HL-60/S4 treated with phorbol 12-myristate 13-acetate at 8.2 ng/mL for 4 days and 3 days (cell line): ENCODE data around the gene XDH.

ENCODE experiments used
- in situ Hi-C: fragments of 300-500 bp; cut with MboI; formaldehyde crosslinking; loops from 2 replicates; pipeline ENCODE4 v1.15.0; 2022; ENCODE audit warnings: low sequenced_read_pairs

Gene XDH

DNA sequence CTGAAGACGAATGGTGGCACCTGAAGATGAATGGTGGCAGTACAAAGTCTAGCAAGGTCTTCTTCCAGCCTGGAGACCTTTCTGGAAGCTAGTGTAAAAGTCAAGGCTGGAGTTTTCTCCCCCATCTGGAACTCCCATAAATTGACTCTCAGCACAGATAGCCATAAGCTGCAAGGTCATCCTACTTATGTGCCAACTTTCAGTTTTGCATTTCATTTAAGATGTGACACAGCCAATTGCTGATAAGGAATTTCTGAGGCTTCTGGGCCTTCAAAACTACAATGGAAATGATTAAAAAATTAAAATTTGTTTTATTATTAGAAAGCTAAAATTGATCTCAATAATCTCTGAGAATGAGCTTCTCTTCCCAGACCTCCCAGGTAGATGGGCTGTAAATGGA, 10.2 kb downstream of the XDH start:
- in situ Hi-C loops = no loop called here

DNA sequence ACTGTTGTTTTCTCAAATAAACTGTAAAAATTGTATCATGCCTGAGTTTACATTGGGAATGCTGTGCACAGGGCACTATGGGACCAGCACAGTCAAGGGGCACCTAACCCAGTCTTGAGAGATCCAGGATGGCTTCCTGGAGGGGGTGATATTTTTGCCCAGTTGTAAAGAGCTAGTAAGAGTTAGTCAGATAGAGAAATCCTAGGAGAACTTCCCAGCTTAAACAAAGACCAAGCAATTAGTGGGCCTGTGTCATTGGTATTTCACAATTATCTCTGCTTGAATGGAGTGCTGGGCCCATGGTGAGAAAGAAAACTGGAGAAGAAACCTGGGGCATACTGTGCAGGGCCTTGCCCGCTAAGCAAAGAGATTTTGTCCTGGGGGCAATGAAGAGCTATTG, 12.2 kb downstream of the XDH start:
- in situ Hi-C loops = no loop called here

DNA sequence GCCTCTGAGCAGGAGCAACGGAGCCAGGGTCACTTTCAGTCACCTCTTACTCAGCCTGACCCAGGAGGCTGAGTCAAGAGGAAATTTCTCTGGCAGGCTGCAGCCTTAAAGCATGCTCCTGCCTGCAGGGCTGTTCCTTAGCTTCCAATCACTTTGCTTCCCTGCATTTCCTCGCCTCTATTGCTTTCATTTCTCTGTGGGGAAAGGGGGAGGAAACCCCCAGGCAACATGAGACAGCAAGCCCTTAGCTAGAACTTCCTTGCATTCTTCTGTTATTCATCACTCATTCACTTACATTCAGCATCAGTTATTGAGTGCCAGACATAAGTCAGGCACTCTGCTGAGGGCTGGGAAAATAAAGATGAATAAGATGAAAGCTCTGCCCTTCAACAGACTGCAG, 13.0 kb downstream of the XDH start:
- in situ Hi-C loops = no loop called here

DNA sequence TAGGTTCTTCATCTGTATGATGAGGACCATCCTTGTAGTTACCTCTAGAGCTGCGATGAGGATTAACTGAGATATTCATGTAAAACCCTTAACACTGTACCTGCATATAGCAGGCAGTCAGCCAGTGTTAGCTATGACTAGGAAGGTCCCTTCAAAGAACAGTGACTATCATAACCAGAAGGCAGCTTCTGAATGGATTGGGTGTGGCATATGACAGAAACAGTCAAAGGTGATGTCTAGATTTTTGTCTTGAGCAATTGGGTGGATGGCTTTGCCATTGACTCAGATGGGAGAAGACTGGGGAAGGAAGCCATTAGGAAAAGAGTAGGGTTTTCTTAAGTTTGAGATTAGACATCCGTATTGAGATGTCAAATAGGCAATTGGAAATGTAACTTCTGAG, 15.7 kb downstream of the XDH start:
- in situ Hi-C loops = no loop called here

DNA sequence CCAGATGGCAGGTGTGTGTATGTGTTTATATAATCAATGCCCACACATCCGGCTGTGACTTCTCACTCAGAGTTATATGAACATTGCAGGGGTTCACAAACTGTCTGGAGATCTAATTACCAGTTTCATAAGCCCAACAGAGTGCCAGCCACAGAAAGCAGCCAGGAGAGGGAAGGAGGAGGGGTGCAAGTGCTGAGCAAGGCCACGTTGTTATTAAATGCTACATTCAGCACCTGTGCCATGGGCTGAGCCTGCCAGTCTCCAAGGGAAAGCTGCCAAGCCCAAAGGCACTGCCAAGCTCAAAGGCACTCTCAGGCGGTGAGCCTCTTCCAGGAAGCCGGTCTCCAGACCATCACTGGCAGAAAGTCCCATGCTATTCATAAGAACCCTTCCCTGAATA, 17.4 kb downstream of the XDH start:
- in situ Hi-C loops = no loop called here

DNA sequence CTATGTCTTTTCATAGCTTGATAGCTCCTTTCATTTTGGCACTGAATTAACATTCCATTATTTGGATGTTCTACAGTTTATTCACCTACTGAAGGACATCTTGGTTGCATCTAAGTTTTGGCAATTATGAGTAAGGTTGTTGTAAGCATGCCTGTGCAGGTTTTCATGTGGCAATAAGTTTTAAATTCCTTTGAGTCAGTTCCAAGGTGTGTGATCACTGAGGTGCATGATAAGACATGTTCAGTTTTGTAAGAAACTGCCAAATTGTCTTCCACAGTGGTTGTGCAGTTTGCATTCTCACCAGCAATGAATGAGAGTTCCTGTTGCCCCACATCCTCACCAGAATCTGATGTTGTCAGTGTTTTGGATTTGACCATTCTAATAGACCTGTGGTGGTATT, 24.2 kb downstream of the XDH start:
- in situ Hi-C loops = no loop called here

DNA sequence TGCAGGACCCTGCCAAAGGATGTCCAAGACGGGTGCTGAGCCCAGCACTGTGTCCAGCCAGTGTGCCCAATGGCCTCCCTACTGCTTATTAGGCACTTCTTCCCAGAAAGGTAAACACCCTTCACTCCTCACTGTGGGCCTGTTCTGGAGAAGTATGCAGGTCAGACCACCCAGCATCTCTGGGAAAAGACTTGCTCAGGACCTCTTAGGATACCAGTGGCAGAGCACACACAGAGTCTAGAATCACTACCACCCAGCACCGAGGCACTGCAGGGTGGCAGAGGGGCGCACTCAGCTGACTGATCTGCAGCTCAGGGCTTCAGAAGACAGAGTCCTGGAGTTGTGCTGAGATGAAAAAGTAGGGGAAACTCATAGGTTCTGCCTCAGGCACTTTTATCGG, 25.8 kb downstream of the XDH start:
- in situ Hi-C loops = no loop called here

DNA sequence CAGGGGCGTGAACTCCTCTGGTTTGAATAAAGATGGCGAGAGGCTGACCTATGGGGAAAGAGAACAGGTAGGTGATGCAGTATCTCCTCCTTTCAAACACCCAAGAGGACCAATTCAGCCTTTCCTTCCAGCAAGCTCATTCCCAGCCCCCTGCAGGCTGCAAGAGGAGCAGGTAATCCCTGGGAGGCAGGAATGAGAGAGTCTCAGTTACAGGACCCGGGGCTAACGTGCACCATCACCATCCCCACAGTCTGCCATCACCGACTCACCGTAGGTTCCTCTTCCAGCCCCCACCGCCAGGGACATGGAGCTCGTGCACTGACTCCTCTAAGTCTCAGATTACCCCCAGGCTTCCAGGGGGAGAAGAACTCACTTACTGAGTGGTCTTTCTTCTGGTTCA, 26.7 kb downstream of the XDH start:
- in situ Hi-C loops = no loop called here

DNA sequence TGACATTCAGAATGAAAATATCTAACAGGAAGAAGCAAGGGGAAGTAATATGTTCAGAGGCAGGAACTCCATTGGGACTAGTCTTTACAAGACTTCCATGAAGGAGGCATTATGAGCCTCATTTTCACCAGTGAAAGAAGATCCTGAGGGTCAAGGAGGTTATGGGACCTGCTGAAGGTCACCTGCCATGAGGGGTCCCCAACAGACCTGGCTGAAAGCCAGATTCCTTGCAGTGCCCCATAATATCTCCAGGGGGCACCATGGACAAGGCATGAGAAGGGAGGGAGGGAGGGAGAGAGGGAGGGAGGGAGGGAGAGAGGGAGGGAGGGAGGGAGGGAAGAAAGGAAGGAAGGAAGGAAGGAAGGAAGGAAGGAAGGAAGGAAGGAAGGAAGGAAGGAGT, 27.9 kb downstream of the XDH start:
- in situ Hi-C loops = no loop called here

DNA sequence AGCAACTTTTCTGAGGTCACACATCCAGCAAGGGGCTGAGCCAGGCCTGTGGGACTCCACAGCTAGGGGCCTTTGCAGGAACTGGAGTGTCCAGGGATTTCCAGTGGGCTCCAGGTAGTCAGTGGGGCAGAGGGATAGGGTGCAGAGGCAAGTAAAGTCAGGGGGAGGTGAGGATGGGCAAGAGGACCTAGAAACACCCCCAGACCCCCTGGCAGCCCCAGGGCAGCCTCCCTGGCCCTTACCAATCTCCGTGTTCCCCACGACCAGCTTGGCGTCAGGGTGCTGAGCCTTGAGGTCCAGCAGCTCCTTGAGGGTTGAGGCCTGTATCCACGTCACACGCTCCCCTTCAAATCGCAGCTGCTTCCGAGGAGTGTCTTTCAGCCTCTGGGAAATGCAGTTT, 28.4 kb downstream of the XDH start:
- in situ Hi-C loops = no loop called here

DNA sequence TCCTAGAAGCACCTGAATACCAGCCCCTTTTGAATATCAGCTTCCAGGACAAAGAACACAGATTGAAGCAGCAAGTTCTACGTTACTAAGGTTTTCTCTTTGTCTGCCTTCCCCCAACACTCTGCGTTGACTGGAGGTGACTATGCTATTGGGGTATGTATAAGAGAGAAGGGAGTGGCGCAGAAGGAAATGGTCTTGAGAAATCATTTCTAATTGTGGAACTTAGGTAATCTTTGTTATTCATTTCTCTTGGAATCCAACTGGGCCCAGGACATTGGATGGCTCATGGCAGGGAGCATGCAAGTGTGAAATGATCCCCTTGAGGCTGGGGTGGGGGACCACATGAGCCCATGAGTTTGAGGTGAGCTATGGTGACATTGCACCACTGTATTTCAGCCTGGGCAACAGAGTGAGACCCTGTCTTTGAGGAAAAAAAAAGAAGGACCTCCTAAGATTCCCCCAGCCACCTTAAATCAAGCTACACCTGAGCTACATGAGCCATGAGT, 29.7 kb downstream of the XDH start:
- in situ Hi-C loops = no loop called here

DNA sequence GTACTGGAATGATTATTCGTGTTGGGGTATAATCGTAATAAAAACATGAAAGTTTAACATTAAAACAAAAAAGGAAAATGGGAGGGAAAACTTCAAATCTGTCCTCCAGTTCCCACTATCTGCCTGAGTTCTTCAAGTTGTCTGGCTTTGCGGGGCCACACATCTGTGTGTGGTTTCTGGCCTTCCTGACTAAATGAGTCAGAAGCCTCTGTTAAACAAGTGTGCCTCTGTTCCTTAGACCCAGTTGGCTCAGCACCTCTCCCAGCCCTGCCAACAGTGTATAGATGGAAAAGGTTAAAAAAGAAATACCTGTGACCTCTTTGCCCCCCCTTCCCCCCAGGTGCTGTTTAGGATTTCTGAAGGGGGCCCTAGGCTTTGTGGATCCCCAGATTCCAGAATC, 30.2 kb downstream of the XDH start:
- in situ Hi-C loops = no loop called here

DNA sequence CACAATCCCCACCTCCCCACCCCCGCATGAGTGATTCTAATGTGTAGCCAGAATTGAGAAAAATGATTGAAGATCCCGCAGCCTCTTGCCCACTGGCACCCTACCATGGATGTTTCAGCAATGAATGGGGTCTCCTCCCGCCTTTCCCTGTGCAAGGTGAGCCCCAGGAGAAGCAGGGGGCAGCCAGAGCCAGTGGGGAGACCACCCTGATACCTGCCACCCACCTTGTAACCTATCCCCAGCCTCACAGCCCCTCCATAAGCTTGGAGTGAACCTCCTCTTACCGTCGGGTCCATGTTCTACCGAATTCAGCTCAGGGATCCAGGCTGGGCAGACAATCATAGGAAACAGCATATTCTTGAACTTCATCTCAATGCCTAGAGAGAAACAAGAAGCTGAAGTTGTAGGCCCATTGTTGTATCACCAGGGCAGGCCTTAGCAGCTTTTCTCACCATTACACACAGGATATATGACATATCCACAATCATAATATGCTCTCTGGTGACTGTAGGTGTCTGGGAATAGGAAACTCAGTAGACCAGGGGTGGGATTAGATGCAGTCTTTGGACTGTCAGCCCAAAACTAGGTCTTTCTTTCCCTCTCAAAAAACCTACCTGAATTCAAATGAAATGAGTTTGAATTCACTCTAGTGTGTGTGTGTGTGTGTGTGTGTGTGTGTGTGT, 30.9 kb downstream of the XDH start:
- in situ Hi-C loops = no loop called here

DNA sequence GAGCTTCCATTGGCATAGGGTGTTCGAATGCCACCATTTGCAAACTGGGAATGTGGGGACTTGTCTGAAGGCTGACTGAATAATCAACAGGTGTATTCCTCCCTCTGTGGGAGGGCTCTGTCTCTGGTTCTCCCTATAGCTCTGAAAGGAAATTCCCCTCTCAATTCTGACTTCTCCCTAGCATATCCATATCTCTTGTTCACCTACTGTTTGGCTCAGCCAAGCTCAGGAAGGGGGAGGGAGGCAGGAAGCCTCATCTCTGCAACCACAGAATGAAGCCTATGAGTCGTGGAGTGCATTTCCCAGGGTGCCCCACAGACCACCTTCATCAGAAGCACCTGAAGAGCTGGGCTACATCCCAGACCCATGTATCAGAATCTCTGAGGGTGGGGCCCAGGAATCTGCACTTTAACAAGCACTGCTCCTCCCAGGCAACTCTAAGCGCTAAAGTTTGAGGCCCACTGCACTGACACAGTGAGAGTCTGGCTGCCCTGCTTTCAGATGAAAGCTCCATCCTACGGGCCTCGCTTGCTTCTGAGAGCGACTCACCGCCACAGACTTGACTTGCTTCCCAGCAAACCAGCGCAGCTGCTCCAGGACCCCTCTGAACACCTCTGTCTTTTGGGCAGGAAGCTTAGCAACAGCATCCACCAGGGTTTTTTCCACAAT, 32.0 kb downstream of the XDH start:
- in situ Hi-C loops = no loop called here

DNA sequence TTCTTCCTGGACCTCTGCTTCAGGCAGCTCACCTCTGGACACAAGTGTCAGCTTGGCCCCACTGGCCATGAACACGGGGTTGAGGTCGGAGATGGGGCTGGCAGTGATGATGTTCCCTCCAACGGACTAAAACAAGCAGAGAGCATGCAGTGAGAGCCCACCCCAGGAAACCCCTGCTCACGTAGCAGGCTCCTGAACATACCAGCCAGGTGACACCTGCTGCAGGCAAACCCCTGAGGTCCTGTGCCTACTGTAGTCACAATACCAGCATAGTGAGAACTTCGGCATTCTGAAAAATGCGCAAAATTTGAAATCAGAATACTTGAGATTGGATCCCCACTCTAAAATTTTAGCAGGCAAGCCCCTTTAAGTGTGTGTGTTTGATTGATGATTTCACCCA, 32.9 kb downstream of the XDH start:
- in situ Hi-C loops = no loop called here

DNA sequence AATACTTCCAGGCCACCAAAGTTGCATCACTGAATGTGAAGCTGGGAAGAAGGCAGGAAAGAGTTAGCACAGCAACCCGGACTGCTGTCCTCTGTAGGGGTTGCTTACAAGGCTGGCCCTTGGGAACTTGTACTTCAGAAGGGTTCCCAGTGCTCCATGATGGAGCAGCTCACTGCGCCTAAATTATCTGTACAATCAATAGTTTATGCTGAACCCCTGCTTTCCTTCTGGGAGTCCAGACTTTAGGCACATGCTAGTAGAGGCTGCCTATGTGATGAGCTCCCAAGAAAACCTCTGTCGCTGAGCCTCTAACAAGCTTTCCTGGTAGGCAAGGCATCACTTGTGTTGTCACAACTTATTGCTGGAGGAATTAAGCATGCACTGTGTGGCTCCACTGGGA, 34.3 kb downstream of the XDH start:
- in situ Hi-C loops = no loop called here

DNA sequence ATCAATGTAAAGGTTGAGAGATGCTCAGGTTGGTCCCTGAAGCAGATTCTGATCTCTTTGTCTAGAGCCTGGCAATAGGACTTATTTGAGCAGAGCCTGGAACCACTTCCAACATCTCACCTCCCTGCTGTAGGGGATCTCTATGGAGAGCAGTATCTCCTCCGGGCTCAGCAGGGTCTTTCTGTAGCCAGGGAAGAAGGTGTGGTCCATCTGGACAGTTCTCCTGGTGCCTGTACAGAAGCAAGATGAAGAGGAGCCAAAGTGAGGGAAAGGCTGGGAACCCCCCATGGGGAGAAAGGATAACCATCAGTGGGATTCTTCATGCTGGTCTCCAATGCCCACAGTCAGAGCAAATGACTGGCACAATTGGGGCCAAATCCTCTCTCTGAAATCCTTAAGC, 34.8 kb downstream of the XDH start:
- in situ Hi-C loops = no loop called here

DNA sequence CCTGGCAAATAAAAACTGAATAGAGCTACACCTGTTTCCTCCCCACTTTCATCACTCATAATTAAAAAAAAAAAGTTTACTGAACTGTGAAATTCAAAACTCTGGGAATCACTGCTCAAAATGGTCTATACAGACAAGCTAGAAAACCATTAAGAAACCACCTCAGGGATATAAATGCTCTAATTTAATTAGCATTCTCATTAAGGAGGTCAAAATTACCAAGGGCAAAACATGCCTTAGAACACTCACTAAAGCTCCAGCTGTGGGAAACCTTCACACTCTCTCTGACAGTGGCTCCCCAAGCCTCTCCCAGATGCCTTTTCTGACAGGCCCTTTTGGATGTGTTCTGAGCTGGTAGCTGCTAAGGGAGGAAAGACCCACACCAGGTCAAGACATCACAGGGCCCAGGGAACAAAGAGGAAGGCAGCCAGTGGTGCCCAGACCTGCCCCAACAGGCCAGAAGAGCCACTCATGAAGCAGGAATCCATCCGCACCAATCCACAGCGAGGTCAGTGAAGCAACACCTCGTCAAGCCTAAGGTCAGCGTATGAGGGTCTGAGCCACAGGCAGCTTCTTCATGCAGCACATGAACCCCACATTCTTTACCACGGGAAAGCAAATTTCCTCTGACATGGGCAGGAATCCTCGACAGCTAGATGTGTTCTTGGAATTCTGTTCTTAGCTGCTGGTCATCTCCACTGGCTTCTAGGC, 35.6 kb downstream of the XDH start:
- in situ Hi-C loops = no loop called here

DNA sequence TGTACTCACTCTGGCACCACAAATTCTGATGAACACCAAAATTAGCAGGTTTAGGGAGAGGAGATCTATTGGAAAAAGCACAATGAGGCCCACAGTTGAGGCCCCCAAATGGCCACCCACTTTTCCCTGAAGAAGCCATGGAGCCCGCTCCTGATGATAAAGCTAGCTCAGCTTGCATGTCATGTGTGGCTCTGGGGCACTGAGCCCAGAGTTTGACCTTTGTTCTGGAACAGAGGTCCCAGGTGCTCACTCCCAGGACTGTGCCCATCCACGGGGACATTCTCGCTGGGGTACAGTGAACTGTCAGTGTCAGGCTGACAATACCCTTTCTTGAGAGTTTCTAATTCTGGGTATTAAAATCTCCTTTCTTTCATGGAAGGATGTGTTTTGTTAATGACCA, 36.2 kb downstream of the XDH start:
- in situ Hi-C loops = no loop called here

DNA sequence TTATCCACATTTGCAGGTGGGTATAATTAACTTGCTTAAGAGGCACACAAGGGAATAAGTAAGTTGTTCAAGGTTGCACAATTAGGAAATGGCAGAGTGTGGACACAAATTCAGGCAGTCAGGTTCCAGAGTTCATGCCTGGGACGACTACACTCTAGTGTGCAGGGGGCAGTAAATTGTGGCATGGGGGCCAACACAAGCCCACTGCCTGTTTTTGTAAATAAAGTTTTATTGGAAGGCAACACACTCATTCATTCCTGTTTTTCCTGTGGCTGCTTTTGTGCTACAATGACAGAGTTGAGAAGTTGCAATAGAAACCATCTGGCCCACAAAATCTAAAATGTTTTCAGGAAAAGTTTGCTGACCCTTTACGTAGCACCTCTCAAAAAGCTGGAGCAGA, 41.4 kb downstream of the XDH start:
- in situ Hi-C loops = no loop called here

DNA sequence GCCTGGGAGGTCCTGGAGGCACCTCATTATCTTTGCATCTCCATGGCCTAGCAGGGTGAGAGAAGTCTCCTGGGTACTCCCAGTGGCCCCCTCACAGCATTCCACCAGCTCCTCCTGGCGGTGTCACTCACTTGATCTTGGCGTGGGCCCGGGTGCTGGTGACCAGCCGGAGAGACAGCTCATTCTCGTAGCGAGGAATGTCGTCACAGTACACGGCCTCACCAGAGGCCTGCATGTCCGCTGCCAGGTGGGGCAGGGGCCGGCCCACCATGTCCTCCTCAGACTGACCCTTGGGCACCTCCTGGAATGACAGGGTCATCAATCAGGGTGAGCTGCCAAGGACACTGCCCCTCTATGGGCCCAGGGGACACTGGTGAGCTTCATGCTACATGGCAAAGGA, 42.4 kb downstream of the XDH start:
- in situ Hi-C loops = no loop called here

DNA sequence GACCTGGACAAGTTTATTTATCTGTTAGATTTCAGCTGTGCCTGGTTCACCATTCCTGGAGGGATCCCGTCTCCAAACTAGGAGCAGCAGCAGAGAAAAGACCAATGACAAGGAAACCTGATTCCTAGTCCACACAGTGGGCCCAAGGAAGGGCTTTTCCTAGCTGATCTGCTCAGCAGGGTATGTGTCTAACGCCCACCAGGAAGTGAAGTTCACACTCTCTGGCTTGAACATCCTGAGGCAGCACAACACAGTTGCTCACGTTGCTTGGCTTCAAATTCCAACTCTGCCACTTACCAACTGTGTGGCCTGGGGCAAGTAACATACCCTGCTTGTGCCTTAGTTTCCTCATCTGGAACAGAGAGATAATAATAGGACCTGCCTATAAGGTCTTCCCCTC, 42.9 kb downstream of the XDH start:
- in situ Hi-C loops = no loop called here
